ENCODE data around the gene TTLL11.

Gene TTLL11

GRCh38 chr9:121929893-121930875 lies 162.9 kb downstream of the TTLL11 start:
- no peak for DNase-seq

GRCh38 chr9:121927636-121928035 lies 165.5 kb downstream of the TTLL11 start:
- DNase-seq = no peak

DNA sequence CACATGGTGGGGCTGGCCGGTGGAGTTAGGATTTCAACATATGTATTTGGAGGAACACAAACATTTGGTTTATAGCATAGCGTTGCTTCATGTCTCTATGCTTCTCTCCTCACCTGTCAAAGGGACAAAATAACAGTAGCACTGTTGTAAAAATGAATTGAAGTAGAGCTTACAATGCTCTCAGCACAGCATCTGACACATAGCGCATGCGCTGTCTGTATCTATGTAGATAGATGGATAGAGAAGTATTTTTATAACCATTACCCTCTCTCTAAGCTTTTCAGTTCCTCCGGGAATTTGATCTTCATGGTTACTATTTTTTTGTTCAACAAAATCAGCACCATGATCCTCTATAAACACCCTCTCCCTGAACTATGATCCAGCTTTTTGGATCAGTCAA lies 166.0 kb downstream of the TTLL11 start:
- no peak for DNase-seq

- no peak for DNase-seq
Measured at GRCh38 chr9:121926351-121926801, 166.7 kb downstream of the TTLL11 start.

DNA sequence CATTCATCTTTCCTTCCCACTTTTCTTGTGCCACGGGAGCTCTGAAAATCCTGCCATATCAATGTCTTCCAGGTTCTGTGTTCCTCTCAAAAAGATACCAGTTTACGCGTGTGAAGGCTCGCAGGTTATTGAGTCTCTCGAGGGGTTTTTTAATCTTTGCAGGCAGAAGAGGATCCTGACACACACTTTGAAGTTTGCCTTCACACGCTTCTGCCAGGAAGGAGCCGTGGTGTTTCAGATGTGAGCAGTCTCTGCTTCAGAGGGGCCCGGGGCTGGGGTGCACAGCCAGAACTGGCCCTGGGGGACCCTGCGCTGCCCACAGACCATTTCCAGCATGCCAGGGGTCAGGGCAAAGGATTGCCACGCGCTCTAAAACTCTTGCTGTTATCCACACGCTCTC lies 167.2 kb downstream of the TTLL11 start:
- no peak for DNase-seq

DNA sequence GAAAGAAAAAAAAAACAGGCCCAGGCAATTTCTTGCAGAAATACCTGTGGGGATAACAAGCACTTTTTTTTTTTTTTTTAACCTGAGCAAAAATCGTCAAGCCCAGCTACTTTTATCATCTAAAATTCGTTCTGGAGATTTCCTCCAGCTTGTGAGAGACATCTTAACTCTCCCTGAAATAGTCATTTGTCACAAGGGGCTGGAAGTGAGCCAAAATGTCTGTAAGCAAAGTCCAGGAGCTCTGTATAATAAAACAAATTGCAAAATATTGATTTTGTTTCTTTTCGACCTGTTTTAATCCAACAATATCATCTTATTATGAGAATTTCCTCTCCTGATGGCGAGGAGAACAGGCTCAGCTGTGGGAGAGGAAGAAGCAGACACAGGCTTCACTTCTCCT lies 168.4 kb downstream of the TTLL11 start:
- DNase-seq = no peak

GRCh38 chr9:121921444-121921843 lies 171.7 kb downstream of the TTLL11 start:
- no peak for DNase-seq

GRCh38 chr9:121917375-121918335 lies 175.5 kb downstream of the TTLL11 start:
- no peak for DNase-seq

- no peak for DNase-seq
Measured at GRCh38 chr9:121915304-121915625, 177.8 kb downstream of the TTLL11 start.

DNA sequence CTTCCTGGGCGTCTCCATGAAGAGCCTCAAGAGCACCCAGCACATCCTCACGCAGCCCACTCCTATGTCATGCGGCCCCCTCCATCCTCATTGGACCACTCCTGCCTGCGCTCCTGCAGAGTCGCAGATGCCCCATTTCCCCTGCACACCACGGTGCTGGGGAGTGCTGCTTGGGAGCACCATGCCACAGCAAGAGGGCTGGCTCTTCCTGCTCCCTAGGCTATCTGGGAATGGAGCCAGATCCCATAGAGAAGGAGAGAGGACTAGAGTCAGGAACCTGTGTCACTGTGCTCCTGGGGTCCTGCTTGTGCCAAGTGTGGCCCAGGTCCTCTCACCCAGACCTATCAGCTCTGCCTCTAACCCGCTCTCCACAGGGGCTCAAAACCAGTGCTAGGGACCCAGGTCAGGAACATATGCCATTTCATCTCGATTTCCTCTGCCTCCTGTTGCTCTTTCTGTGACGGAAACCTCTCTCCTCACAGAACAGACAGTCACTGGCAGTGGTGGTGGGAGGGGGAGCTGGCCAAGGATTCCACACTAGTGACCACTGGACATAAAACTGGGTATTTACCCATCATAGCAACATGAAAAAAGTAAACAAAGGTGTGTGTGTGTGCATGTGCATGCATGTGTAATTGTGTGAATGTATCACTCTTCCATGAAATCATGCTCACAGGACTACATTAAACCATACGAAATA lies 178.4 kb downstream of the TTLL11 start:
- no peak for DNase-seq

DNA sequence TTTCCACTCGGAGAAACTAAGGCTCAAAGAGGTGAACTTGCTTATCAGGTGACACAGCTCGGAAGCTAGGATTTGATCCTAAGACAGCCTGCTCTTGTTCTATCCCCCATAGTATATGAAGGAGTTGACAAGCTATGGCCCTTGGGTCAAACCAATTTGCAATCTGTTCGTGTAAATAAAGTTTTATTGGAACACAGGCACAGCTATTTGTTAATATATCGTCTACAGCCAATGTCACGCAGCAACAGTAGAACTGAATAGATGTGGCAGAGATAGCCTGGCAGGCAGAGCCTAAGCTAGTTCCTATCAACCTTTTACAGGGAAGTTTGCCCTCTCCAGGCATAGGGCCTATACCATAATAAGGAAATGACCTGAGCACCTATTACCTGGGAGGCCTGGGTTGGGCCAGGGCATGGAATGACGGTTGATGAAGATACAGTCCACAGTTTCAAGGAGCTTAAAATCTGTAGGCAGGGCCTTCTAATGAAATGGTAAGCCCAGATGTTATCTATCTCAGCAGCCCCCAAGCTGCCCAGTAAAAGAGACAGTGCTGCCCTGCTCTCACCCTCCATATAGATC lies 179.0 kb downstream of the TTLL11 start:
- no peak for DNase-seq

DNA sequence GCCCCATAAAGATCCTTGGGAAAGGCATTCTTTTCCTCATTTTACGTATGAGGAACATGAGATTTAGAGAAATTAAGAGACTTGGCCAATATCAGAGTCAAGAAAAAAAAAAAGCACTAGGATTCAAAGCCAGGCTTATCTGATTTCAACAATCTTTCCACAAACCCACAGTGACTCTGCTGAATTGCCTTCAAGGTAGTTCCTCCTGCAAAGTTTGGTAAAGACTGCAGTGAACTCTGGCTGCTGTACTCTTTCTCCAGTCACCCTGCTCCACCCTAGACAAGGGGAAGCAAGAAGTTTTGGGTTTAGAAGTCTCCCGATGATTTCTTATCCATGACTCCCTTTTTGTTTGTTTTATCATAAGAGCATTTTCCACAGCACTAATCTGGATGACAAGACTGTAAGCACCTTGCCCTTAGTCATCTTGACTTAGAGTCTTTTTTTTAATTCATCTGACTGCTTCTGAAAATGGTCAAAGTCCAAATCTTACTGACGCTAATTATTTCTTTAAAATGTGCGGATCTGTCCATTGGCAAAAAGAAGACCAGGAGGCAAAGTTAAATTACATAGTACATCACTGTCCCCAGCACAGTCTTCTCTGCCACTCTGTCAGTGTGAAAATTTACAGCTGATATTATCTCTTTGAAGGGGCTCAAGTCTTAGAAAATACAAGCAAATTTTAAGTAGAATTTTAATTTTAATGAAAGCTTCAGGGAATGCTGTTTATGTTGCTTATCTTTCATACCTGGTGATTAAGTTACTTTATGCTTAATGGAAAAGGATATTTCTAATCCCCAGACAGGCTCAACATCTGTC lies 180.1 kb downstream of the TTLL11 start:
- DNase-seq = no peak

GRCh38 chr9:121910491-121911040 lies 182.5 kb downstream of the TTLL11 start:
- DNase-seq = no peak

DNA sequence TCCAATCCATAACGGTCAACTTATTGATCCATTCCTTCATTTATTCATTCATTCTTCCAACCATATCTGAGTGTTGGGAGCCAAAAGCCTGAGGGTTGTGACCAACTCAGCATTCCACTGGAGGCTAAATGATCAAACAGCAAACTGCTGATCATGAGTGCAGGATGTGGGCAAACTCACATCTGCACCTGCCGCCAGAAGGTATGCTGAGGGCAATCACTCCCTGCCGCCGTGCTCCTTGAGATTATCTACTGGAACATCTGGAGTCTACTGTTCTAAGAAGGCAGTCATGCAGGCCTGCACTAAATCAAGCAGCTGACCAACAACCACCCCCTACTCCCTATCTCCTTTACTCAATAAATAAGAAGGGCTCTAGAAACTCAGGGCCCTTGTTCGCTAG lies 184.0 kb downstream of the TTLL11 start:
- no peak for DNase-seq

- DNase-seq = no peak
Measured at GRCh38 chr9:121906074-121906870, 186.8 kb downstream of the TTLL11 start.

DNA sequence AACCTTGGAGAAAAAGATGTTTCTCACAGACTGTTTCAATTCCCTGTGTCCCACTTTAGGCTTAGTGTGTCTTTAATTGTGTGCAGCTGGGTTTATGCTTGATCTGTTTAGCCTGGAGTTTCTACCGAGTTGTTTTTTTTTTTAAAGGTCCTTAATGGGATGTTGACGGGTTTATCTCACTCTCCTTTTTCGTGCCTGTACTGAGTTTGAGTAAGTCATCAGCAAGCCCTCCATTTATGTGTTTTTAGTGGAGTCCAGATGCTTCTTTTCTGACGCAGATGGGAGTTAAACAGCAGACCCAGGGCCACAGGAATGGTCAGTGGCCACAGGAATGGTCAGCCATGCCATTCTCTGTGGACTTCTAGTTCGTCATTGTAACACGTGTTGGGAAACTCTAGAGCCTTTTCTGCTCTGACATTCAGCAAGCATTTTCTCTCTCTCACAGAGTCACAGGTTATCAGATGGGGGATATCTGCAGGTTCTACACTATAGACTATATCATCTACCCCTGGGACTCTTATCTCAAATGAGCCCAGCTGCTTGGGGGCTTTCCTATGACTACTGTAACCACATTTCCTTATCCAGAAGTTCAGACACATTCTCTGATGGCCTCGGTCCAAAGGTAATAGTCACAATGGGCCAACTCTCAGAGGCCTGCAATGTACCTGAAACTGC lies 190.5 kb downstream of the TTLL11 start:
- DNase-seq = no peak

GRCh38 chr9:121901616-121902015 lies 191.5 kb downstream of the TTLL11 start:
- no peak for DNase-seq

GRCh38 chr9:121900163-121900562 lies 192.9 kb downstream of the TTLL11 start:
- DNase-seq = no peak

DNA sequence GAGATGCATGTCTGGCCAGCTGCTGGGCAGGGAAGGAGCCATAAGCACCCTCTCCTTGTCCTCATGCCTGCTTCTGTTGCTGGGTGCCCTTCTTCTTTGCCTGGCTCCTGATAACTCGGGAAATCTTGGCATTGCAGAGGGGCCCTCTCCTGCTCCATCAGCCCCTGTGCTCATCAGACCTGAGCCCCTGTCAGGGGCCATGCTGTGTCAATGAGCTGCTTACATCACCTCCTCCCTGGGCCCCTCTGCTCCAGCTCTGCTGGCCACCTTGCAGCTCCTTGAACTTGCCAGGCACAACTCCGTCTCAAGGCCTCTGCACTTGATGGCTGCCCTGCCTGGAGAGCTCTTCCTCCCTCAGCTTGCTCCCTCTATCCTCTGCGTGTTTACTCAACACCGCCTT lies 194.3 kb downstream of the TTLL11 start:
- no peak for DNase-seq

GRCh38 chr9:121897140-121897539 lies 196.0 kb downstream of the TTLL11 start:
- DNase-seq = no peak

Data from KG1 (cell line).